SK-N-SH (cell line): ENCODE data around the gene PKP2. TPM values are rescaled to one million over a fixed set of nuclear protein-coding genes. Genes with fewer than 3 reads are reported as not detected.
A peak's percentile ranks its signal among the peaks of the same experiment; 100 is the strongest.

Experiments
- CTCF ChIA-PET: fragments of 300-600, 350-600 bp; formaldehyde crosslinking; extraction: SDS; loops from one replicate; lab custom pipeline; 2021; lab: Yijun Ruan, JAX
- POLR2A ChIA-PET: fragments of 350-600 bp; sonication (Branson Sonifier 250); formaldehyde crosslinking; extraction: SDS; loops from one replicate; lab custom pipeline; 2020; ENCODE audit warnings: antibody characterized with exemption, inconsistent platforms; lab: Yijun Ruan, JAX
- DNase-seq: peaks from one replicate; pipeline ENCODE4 v3.0.0; 2012
- H2AFZ ChIP-seq: fragments of 200-600 bp; sonication (generic); 2 replicates; pipeline ENCODE4 v1.8.1; 2016; ENCODE audit warnings: antibody characterized with exemption, mild to moderate bottlenecking, low read depth
- H3F3A ChIP-seq: fragments of 200-600 bp; sonication (generic); replicated peaks from 2 replicates; pipeline ENCODE3; 2016; ENCODE audit warnings: antibody characterized with exemption, mild to moderate bottlenecking; ENCODE audit not compliant: insufficient read depth
- H3K27ac ChIP-seq, 2 experiments: fragments of 200-500 bp in 1 of 2; fragments of 200-600 bp in 1 of 2; sonication (Bioruptor generic) in 1 of 2; sonication (generic), shearing (Covaris generic) in 1 of 2; 2 replicates each; pipeline versions ENCODE4 v1.5.1 to v1.6.1; 2014 to 2016; ENCODE audit warnings: low read depth in 2 of 2, inconsistent platforms in 1 of 2, low read length in 1 of 2, mild to moderate bottlenecking in 1 of 2, mixed read lengths in 1 of 2
- H3K27me3 ChIP-seq: fragments of 200-600 bp; sonication (generic), shearing (Covaris generic); 2 replicates; pipeline ENCODE4 v1.6.1; 2016; ENCODE audit warnings: mixed run types; ENCODE audit not compliant: insufficient read depth
- H3K36me3 ChIP-seq, 2 experiments: fragments of 200-500 bp in 1 of 2; fragments of 200-600 bp in 1 of 2; sonication (Bioruptor generic) in 1 of 2; sonication (generic) in 1 of 2; replicated peaks in 1 of 2; 2 replicates each; pipeline versions ENCODE3 to v1.5.1; 2014 to 2016; ENCODE audit warnings: low read length in 1 of 2, mild to moderate bottlenecking in 1 of 2; ENCODE audit not compliant: insufficient read depth in 2 of 2, control insufficient read depth in 1 of 2
- H3K4me1 ChIP-seq, 2 experiments: fragments of 200-500 bp in 1 of 2; fragments of 200-600 bp in 1 of 2; sonication (Bioruptor generic) in 1 of 2; sonication (generic), shearing (Covaris generic) in 1 of 2; 2 replicates each; pipeline versions ENCODE4 v1.5.1 to v1.6.1; 2014 to 2016; ENCODE audit warnings: low read depth in 1 of 2, low read length in 1 of 2, mixed run types in 1 of 2; ENCODE audit not compliant: insufficient read depth in 2 of 2, control insufficient read depth in 1 of 2
- H3K4me2 ChIP-seq: fragments of 200-600 bp; sonication (generic), shearing (Covaris generic); 2 replicates; pipeline ENCODE4 v1.6.1; 2017; ENCODE audit warnings: mixed run types
- H3K4me3 ChIP-seq, 2 experiments: fragments of 200-500 bp in 1 of 2; fragments of 200-600 bp in 1 of 2; sonication (Bioruptor generic) in 1 of 2; sonication (generic), shearing (Covaris generic) in 1 of 2; 2 replicates each; pipeline versions ENCODE4 v1.5.1 to v1.8.1; 2014 to 2016; ENCODE audit warnings: low read depth in 2 of 2, inconsistent platforms in 1 of 2, low read length in 1 of 2, mild to moderate bottlenecking in 1 of 2, mixed read lengths in 1 of 2, moderate library complexity in 1 of 2
- H3K79me2 ChIP-seq: fragments of 200-600 bp; sonication (generic); 2 replicates; pipeline ENCODE4 v1.8.1; 2017; ENCODE audit warnings: mild to moderate bottlenecking; ENCODE audit not compliant: insufficient read depth
- H3K9ac ChIP-seq: fragments of 200-600 bp; sonication (generic); 2 replicates; pipeline ENCODE4 v1.6.1; 2017; ENCODE audit warnings: mixed run types
- H3K9me2 ChIP-seq: fragments of 200-600 bp; sonication (generic); 2 replicates; pipeline ENCODE4 v1.6.1; 2017; ENCODE audit warnings: mixed run types
- H3K9me3 ChIP-seq: fragments of 200-600 bp; sonication (generic); 2 replicates; pipeline ENCODE4 v1.6.1; 2017; ENCODE audit warnings: mixed run types, mild to moderate bottlenecking, moderate library complexity
- H4K20me1 ChIP-seq: fragments of 200-600 bp; sonication (generic); 2 replicates; pipeline ENCODE4 v1.6.1; 2017; ENCODE audit warnings: mild to moderate bottlenecking, mixed run types; ENCODE audit not compliant: insufficient read depth
- EP300 ChIP-seq, 2 experiments: IDR thresholded peaks; 2 replicates each; pipeline versions ENCODE4 v1.4.0 to v1.6.1; 2012; ENCODE audit warnings: borderline replicate concordance in 1 of 2, low read depth in 1 of 2, low read length in 1 of 2
- EZH2phosphoT487 ChIP-seq: fragments of 200-600 bp; sonication (generic); IDR thresholded peaks from 2 replicates; pipeline ENCODE4 v1.6.1; 2017; ENCODE audit warnings: low read depth, mixed run types, mild to moderate bottlenecking, antibody characterized with exemption, moderate library complexity, borderline replicate concordance
- FOSL2 ChIP-seq: IDR thresholded peaks from 2 replicates; pipeline ENCODE4 v1.4.0; 2012; ENCODE audit warnings: low read depth, mild to moderate bottlenecking, moderate library complexity, borderline replicate concordance
- FOXM1 ChIP-seq: IDR thresholded peaks from 2 replicates; pipeline ENCODE4 v1.4.0; 2012; ENCODE audit warnings: low read depth, mild to moderate bottlenecking
- GATA2 ChIP-seq: sonication (generic); formaldehyde crosslinking; IDR thresholded peaks from 2 replicates; pipeline ENCODE4 v1.5.0; 2020; ENCODE audit warnings: mild to moderate bottlenecking, missing genetic modification reagents
- MXI1 ChIP-seq: IDR thresholded peaks from 2 replicates; pipeline ENCODE4 v1.6.1; 2012; ENCODE audit warnings: mild to moderate bottlenecking, low read depth, low read length, improper control_type of control experiment
- NFIC ChIP-seq: IDR thresholded peaks from 2 replicates; pipeline ENCODE4 v1.4.0; 2012; ENCODE audit warnings: borderline replicate concordance
- NRF1 ChIP-seq: IDR thresholded peaks from 2 replicates; pipeline ENCODE4 v1.6.1; 2012; ENCODE audit warnings: low read depth, mild to moderate bottlenecking, low read length
- POLR2AphosphoS5 ChIP-seq: IDR thresholded peaks from 2 replicates; pipeline ENCODE4 v1.6.1; 2012; ENCODE audit warnings: low read depth, low read length
- RAD21 ChIP-seq: IDR thresholded peaks from 2 replicates; pipeline ENCODE4 v1.6.1; 2012; ENCODE audit warnings: mild to moderate bottlenecking, low read length
- RCOR1 ChIP-seq: fragments of 150-350 bp; IDR thresholded peaks from 2 replicates; pipeline ENCODE4 v1.6.1; 2017; ENCODE audit warnings: antibody characterized with exemption, low read length
- SIN3A ChIP-seq: IDR thresholded peaks from 2 replicates; pipeline ENCODE4 v1.6.1; 2012; ENCODE audit warnings: low read depth, mild to moderate bottlenecking, low read length, moderate library complexity, borderline replicate concordance
- SMC3 ChIP-seq: IDR thresholded peaks from 2 replicates; pipeline ENCODE4 v1.6.1; 2012; ENCODE audit warnings: low read depth, low read length, improper control_type of control experiment
- TCF12 ChIP-seq: IDR thresholded peaks from 2 replicates; pipeline ENCODE4 v1.4.0; 2012
- WGBS: methylation state at CpG from one replicate; pipeline ENCODE4 v1.1.6; 2017; ENCODE audit warnings: low lambda C conversion rate; 5-methylcytosine and 5-hydroxymethylcytosine counted together
- polyA plus RNA-seq, 3 experiments: library from polyadenylated mRNA; depleted of rRNA; stranded (reverse); fragments of >200 nt; gene quantifications; 2 replicates each; pipeline ENCODE4 v1.2.3, GENCODE V29; 2012
- TF ChIP-seq, protein P1 (sequence below): IDR thresholded peaks from 2 replicates; pipeline ENCODE4 v1.4.0; 2012; ENCODE audit warnings: low read depth
- TF ChIP-seq, protein P2 (sequence below): IDR thresholded peaks from 2 replicates; pipeline ENCODE4; 2012
- TF ChIP-seq, protein P3 (sequence below): IDR thresholded peaks from 2 replicates; pipeline ENCODE4 v1.6.1; 2012; ENCODE audit warnings: mild to moderate bottlenecking, low read depth, low read length, moderate library complexity

The PKP2 gene
- polyA plus RNA-seq, 1 of the 3 experiments (the other 2 are of a cell fraction): 0.10 TPM

DNA sequence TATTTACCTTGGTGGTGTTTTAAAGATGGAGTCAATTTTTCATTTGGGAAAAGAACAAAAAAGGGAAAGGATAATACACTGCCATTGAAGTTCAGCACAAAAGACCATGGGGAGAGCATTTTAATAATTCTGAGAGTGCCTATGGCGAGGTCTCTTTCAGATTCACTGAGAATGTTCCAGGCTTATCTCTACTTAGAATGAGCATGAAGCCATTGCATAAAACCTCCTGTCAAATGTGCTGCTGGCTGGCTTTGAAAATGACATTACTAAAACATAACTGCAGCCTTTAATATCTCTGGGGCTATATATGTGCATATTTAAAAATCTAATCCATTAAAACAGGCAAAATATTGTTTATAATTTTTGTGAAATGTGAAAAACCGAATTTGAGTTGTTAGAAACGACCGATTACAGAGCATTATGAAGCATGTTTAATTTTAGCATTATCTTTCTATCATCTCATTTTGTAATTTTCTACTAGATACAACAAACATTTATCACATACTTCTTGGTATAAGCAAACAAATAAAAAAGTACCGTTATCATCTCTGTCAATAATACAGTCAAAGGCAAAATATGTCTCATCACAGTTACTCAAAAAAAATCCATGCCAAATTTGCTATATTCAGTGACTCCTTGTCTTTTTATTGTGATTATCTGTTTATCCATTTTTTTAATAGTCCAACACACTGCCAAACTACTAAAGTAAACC is 95.2 kb downstream of the PKP2 start:
- Histone ChIP-seq H3K36me3 (no peaks in the 10 kb centered on the region), H3K4me2 (no peak overlapping the region), H3F3A (no peaks in the 10 kb centered on the region), H2AFZ (no peak overlapping the region), H4K20me1 (no peaks in the 10 kb centered on the region), H3K4me3 (no peak overlapping the region), H3K9ac (no peak overlapping the region)
- peak; percentile 22 for DNase-seq
- TF ChIP-seq POLR2AphosphoS5 (no peak), GATA2 (peak; percentile 8; the same call in 1 of the 2 replicates)
- TF ChIP-seq, all 33 proteins: peak for 1
- Histone ChIP-seq H3K27ac (peak overlapping the region in 1 of 2 experiments; percentile 73; a peak in 2 of 4 replicates), H3K27me3 (no peaks in the 10 kb centered on the region), H3K4me1 (peaks cover 0 to 3% of the 10 kb centered on the region in 2 experiments; a peak in 2 of 4 replicates), H3K79me2 (no peaks in the 10 kb centered on the region), H3K9me2 (no peaks in the 10 kb centered on the region), H3K9me3 (no peaks in the 10 kb centered on the region)
- POLR2A ChIA-PET: no interaction called here
- CTCF ChIA-PET: interaction anchor here (1.3 kb wide), 1 partner anchor 46 kb away, joined by 3 read pairs; the partner anchor contains the start of gene YARS2
- WGBS: 30% methylated on average over 5 of the region's 5 CpGs

DNA sequence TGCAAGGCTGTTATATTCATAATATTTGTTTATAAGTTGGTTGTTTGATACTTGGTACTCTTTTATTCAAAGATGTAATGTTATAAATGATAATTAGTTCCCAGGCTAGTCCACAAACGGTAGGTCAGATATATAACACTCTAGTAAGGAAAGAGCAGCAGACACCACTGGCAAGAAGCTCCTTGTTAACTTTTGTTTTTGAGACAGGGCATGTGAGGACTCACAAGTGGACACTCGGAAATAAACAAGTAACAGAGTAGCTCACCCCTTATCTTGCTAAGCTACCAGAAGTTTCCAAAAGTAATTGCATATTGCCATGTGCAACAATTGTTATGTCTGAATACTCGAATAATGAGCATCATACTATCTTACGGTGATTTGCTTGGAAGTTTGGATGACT is 102.3 kb downstream of the PKP2 start:
- H2AFZ ChIP-seq: no peak overlapping the region
- no peaks in the 10 kb centered on the region for H3K4me1 ChIP-seq
- no peak overlapping the region for H3K4me2 ChIP-seq
- TF ChIP-seq SIN3A (no peak), MXI1 (no peak)
- H3K4me3 ChIP-seq: no peak overlapping the region
- H3K27ac ChIP-seq: no peak overlapping the region
- ChIA-PET CTCF (no interaction called here), POLR2A (no interaction called here)
- H3K9me3 ChIP-seq: no peaks in the 10 kb centered on the region
- H3K27me3 ChIP-seq: no peaks in the 10 kb centered on the region
- H3K79me2 ChIP-seq: no peaks in the 10 kb centered on the region
- no peak for DNase-seq
- no peaks in the 10 kb centered on the region for H3K36me3 ChIP-seq
- 33% methylated on average over 4 of the region's 4 CpGs for WGBS
- H3K9ac ChIP-seq: no peak overlapping the region
- H3F3A ChIP-seq: no peaks in the 10 kb centered on the region
- no peaks in the 10 kb centered on the region for H4K20me1 ChIP-seq
- no peaks in the 10 kb centered on the region for H3K9me2 ChIP-seq

DNA sequence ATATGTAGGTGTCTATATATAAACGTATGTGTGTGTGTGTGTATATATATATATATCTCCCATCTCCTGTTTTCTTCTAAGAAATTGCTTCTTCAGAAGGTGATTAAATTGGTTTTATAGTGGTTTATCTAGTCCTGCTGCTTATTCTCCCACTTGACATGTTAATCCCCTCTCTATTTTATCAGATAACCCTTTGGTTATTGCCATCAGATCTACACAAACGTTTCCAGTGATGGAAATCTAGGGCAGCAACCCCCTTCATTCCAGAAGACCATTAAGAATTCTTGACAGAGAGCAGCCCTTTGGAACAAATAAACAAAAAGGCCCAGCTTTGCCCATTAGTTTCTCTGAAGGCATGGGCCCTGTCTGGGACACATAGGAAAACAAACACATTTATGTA is 106.7 kb downstream of the PKP2 start:
- Histone ChIP-seq H3K4me1 (no peaks in the 10 kb centered on the region), H3K9me2 (no peaks in the 10 kb centered on the region), H3K4me2 (no peak overlapping the region), H3K36me3 (no peaks in the 10 kb centered on the region), H3K9ac (no peak overlapping the region), H3K79me2 (no peaks in the 10 kb centered on the region), H3F3A (no peaks in the 10 kb centered on the region), H3K9me3 (no peaks in the 10 kb centered on the region), H3K27me3 (no peaks in the 10 kb centered on the region), H3K27ac (no peak overlapping the region), H4K20me1 (no peaks in the 10 kb centered on the region), H3K4me3 (no peak overlapping the region), H2AFZ (no peak overlapping the region)
- CTCF ChIA-PET: no interaction called here
- 29% methylated on average over 2 of the region's 2 CpGs for WGBS
- no peak for DNase-seq
- POLR2A ChIA-PET: no interaction called here
- TF ChIP-seq, protein P1, sequence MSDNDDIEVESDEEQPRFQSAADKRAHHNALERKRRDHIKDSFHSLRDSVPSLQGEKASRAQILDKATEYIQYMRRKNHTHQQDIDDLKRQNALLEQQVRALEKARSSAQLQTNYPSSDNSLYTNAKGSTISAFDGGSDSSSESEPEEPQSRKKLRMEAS: no peak
- TF ChIP-seq POLR2AphosphoS5 (no peak), TCF12 (no peak), EZH2phosphoT487 (no peak), SIN3A (no peak), MXI1 (no peak), EP300 (IDR thresholded peaks at IDR 0.05; ENCODE audit: borderline replicate concordance in 1 of 2, low read depth in 1 of 2, low read length in 1 of 2) (no peak), RCOR1 (no peak), SMC3 (no peak), GATA2 (no peak), NRF1 (no peak), FOSL2 (no peak), NFIC (no peak), RAD21 (no peak), FOXM1 (no peak)
- TF ChIP-seq, protein P2, sequence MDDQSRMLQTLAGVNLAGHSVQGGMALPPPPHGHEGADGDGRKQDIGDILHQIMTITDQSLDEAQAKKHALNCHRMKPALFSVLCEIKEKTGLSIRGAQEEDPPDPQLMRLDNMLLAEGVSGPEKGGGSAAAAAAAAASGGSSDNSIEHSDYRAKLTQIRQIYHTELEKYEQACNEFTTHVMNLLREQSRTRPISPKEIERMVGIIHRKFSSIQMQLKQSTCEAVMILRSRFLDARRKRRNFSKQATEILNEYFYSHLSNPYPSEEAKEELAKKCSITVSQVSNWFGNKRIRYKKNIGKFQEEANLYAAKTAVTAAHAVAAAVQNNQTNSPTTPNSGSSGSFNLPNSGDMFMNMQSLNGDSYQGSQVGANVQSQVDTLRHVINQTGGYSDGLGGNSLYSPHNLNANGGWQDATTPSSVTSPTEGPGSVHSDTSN: no peak
- TF ChIP-seq, protein P3, sequence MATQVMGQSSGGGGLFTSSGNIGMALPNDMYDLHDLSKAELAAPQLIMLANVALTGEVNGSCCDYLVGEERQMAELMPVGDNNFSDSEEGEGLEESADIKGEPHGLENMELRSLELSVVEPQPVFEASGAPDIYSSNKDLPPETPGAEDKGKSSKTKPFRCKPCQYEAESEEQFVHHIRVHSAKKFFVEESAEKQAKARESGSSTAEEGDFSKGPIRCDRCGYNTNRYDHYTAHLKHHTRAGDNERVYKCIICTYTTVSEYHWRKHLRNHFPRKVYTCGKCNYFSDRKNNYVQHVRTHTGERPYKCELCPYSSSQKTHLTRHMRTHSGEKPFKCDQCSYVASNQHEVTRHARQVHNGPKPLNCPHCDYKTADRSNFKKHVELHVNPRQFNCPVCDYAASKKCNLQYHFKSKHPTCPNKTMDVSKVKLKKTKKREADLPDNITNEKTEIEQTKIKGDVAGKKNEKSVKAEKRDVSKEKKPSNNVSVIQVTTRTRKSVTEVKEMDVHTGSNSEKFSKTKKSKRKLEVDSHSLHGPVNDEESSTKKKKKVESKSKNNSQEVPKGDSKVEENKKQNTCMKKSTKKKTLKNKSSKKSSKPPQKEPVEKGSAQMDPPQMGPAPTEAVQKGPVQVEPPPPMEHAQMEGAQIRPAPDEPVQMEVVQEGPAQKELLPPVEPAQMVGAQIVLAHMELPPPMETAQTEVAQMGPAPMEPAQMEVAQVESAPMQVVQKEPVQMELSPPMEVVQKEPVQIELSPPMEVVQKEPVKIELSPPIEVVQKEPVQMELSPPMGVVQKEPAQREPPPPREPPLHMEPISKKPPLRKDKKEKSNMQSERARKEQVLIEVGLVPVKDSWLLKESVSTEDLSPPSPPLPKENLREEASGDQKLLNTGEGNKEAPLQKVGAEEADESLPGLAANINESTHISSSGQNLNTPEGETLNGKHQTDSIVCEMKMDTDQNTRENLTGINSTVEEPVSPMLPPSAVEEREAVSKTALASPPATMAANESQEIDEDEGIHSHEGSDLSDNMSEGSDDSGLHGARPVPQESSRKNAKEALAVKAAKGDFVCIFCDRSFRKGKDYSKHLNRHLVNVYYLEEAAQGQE: no peak
